Mucosa of gallbladder (tissue), 1 donor: ENCODE data around the gene ALK. TPM values are rescaled to one million over a fixed set of nuclear protein-coding genes. Genes with fewer than 3 reads are reported as not detected.

Source experiments
- DNase-seq: peaks from one replicate; pipeline ENCODE4 v3.0.0-alpha.2; 2020; ENCODE audit warnings: low spot score
- total RNA-seq: library from RNA; stranded (reverse); gene quantifications from one replicate; pipeline ENCODE4 v1.2.1, GENCODE V29; 2021
- donor health status: DM: no; HTN: no; CAD: no.

ALK gene
- total RNA-seq: 0.20 TPM

GRCh38 chr2:29921560-29921915, at the start of gene ALK:
ALK (minus strand) TSS chr2:29921586; CDS start chr2:29920659, 927 bp downstream.
- DNase-seq: peak; percentile 88

GRCh38 chr2:29966266-29966665, 44.9 kb upstream of the ALK start:
- DNase-seq: no peak

- no peak for DNase-seq
These were observed 42.7 kb upstream of the ALK start for GRCh38 chr2:29963972-29964570.

- DNase-seq: no peak
These were observed 41.5 kb upstream of the ALK start for GRCh38 chr2:29962922-29963321.

- DNase-seq: no peak
These were observed 32.9 kb upstream of the ALK start for GRCh38 chr2:29954316-29954715.

- DNase-seq: no peak
These were observed 31.6 kb upstream of the ALK start for GRCh38 chr2:29952973-29953372.

GRCh38 chr2:29951576-29951975, 30.2 kb upstream of the ALK start:
- no peak for DNase-seq

GRCh38 chr2:29950481-29950880, 29.1 kb upstream of the ALK start:
- no peak for DNase-seq

GRCh38 chr2:29949042-29949441, 27.7 kb upstream of the ALK start:
- DNase-seq: no peak

- no peak for DNase-seq
These were observed 25.1 kb upstream of the ALK start for GRCh38 chr2:29946505-29946904.

GRCh38 chr2:29942711-29943110, 21.3 kb upstream of the ALK start:
- DNase-seq: no peak

- DNase-seq: peak; percentile 47
These were observed 19.3 kb upstream of the ALK start for GRCh38 chr2:29940706-29941105.

GRCh38 chr2:29936020-29936419, 14.6 kb upstream of the ALK start:
- DNase-seq: no peak

GRCh38 chr2:29931818-29932217, 10.4 kb upstream of the ALK start:
- no peak for DNase-seq

- peak; percentile 58 for DNase-seq
These were observed 1.8 kb upstream of the ALK start for GRCh38 chr2:29923110-29923721.

GRCh38 chr2:29922605-29923004, 1.2 kb upstream of the ALK start:
- DNase-seq: peak; percentile 25

- no peak for DNase-seq
These were observed 491 bp downstream of the ALK start for GRCh38 chr2:29920631-29921559.

- DNase-seq: peak; percentile 59
These were observed 1.2 kb downstream of the ALK start for GRCh38 chr2:29920130-29920577.

- DNase-seq: no peak
These were observed 2.4 kb downstream of the ALK start for GRCh38 chr2:29918941-29919340.

- DNase-seq: no peak
These were observed 3.6 kb downstream of the ALK start for GRCh38 chr2:29917781-29918180.

- DNase-seq: no peak
These were observed 4.8 kb downstream of the ALK start for GRCh38 chr2:29916571-29916970.

GRCh38 chr2:29910960-29911359, 10.4 kb downstream of the ALK start:
- no peak for DNase-seq

- no peak for DNase-seq
These were observed 10.9 kb downstream of the ALK start for GRCh38 chr2:29910465-29910864.
